ENCODE measurements around the gene KLHL6.

DNA sequence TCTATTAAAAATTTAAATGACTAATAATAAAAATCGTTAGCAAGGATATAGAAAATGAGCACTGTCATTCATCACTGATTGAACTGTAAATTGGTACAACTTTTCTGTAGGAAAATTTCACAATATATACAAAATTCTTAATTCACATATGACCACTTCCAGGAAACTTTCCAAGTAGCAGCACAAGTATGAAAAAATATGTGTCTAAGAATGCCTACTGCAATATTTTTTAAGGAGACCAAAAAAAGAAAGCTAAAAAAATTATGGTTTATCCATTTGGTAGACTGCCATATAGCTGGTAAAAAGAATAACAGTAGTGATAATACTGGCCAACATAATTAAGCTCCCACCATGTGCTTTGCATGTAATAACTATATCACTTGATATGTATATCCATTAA, 59.2 kb downstream of the KLHL6 start:
- TF ChIP-seq, protein P1, sequence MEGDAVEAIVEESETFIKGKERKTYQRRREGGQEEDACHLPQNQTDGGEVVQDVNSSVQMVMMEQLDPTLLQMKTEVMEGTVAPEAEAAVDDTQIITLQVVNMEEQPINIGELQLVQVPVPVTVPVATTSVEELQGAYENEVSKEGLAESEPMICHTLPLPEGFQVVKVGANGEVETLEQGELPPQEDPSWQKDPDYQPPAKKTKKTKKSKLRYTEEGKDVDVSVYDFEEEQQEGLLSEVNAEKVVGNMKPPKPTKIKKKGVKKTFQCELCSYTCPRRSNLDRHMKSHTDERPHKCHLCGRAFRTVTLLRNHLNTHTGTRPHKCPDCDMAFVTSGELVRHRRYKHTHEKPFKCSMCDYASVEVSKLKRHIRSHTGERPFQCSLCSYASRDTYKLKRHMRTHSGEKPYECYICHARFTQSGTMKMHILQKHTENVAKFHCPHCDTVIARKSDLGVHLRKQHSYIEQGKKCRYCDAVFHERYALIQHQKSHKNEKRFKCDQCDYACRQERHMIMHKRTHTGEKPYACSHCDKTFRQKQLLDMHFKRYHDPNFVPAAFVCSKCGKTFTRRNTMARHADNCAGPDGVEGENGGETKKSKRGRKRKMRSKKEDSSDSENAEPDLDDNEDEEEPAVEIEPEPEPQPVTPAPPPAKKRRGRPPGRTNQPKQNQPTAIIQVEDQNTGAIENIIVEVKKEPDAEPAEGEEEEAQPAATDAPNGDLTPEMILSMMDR (IDR thresholded peaks at IDR 0.05): no peak
- TF ChIP-seq, protein P2, sequence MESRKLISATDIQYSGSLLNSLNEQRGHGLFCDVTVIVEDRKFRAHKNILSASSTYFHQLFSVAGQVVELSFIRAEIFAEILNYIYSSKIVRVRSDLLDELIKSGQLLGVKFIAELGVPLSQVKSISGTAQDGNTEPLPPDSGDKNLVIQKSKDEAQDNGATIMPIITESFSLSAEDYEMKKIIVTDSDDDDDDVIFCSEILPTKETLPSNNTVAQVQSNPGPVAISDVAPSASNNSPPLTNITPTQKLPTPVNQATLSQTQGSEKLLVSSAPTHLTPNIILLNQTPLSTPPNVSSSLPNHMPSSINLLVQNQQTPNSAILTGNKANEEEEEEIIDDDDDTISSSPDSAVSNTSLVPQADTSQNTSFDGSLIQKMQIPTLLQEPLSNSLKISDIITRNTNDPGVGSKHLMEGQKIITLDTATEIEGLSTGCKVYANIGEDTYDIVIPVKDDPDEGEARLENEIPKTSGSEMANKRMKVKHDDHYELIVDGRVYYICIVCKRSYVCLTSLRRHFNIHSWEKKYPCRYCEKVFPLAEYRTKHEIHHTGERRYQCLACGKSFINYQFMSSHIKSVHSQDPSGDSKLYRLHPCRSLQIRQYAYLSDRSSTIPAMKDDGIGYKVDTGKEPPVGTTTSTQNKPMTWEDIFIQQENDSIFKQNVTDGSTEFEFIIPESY (IDR thresholded peaks at IDR 0.05; ENCODE audit: borderline replicate concordance, low read depth): no peak

Data from SK-N-SH (cell line).